ENCODE measurements around the gene DPP8.
"Not testable (repeated sequence)": the region's sequence is repeated elsewhere in the genome, so short reads cannot be mapped to it uniquely, and the experiment has no call there.

DPP8 gene

DNA sequence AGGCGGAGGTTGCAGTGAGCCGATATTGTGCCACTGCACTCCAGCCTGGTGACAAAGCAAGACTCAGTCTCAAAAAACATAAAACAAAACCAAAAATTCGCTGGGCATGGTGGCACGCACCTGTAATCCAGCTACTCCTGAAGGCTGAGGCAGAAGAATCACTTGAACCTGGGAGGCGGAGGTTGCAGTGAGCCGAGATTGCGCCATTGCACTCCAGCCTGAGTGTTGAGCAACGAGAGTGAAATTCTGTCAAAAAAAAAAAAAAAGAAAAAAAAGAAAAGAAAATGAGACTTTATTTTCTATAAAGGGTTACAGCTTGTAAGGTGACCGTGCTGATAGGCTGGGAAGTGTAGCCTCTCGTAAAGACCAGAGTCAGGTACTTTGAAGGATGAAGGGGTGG lies 6.7 kb upstream of the DPP8 start:
- DNase-seq: no peak

DNA sequence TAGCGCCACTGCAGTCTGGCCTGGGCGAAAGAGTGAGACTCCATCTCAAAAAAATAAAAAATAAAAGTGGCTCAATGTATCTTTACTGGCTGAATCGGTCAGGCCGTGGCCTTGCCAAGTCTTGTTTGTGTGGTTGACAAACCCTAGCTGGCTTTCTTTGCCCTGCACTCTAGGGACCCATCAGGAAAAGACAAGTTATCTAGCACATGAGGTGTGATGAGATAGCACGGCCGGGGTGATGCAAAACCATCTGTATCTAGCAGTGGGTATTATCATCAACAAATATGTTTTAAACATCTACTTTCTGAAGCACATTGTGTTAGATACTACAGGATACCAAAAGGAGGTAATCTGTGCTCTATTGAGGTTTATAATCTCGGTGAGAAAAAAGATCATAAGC lies 3.9 kb upstream of the DPP8 start:
- DNase-seq: no peak

DNA sequence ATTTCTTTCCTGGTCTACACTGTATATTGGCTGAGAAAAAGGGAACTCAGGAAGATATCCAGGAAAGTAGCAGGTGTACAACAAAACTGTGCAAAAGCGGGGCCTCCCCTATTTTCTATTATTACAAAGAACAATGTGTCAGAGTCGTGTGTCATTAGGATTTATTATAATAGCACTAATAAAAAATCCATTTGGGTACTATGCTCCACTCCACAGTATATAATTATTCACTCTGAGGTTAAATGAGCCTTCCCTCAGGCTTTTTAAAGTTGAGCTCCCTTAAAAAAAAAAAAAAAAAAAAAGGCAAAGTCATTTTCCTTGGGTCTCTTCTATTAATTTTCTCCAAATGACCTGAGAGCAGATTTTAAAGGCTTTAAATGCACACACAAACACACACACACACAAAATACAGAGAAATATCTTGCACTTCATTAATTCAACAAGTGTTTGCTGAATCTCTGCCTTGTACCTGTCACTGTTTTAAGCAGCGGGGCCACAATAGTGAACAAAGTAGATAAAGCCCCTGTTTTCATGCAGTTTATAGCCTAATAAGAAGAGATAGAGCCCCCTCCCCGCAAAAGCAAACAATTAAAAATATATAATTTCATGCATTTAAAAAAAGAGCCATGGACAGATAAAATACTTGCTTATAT lies 1.3 kb upstream of the DPP8 start:
- no peak for DNase-seq

DNA sequence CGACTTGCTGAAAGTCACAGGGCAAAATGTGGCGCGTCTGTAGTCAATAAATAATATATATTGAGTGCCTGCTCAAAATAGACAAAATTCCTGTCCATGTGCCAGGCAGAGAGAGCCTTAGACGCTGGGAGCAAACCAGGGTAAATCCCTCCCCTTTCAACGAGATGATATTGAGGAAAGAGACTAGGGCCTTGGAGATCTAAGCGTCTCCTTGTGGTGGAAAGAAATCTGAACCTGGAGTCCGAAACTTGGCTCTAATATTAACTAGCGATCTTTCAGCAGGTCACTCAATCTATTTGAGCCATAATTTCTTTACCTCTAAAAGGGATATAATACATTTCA lies 348 bp upstream of the DPP8 start:
- DNase-seq: no peak

DNA sequence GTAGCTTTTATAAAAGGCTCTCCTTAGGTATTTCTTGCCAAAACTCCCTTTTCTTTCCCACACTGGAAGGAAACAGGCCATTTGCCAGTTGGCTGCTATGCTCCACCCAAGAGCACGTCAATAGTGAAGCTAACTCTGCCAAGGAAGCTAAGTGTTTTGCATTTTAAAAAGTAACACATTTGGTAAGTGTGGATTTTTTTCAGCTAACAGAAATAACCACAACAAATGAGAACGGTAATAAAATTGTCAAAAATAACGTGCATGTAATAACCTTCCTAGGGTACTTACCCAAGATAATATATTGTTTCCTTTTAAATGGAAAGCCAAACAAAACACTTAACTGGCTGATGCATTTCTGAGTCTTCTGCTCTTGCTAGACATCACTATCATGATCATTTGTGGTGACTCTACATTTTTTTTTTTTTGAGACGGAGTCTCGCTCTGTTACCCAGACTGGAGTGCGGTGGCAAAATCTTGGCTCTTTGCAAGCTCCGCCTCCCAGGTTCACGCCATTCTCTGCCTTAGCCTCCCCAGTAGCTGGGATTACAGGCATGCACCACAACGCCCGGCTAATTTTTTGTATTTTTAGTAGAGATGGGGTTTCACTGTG lies 4.6 kb downstream of the DPP8 start:
- peak in 5 of 14 donors; percentile 4 to 28 (median 9) for DNase-seq

DNA sequence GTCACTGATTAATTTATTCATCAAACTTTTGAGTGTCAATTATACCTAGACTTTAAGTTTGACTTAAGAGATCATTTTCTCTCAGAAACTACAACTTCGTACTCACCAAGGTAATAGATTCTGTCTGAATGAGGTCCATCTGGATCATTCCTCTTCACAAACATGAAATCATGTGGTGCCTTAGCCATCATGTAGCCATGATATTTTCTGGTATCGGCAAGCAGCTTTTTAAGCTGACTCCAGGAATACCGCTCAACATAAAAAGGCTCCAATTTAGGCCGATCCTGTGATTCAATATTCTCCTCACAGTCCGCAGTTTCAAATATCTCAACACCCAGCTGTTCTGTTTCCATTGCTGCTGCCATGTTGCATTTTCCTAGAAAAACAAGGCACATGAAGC lies 5.3 kb downstream of the DPP8 start:
- no peak for DNase-seq

DNA sequence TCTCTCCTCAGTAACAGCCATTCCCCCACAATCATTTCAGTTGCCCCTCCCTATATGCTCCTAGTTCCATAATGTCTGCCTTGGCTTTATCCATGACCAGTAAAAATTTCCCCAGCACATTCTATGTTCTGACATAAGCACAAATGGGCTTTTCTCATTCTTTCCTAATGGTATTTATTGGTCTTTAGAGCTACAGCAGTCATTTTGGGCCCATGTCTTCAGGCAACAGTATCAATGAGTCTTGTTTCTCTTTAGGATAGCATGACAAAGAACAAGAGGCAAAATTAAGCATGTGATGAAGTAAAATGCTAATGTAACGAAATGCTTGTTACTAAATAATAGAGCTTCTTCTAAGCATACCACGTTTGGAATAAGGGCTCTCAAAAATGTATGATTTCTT lies 8.2 kb downstream of the DPP8 start:
- DNase-seq: no peak

DNA sequence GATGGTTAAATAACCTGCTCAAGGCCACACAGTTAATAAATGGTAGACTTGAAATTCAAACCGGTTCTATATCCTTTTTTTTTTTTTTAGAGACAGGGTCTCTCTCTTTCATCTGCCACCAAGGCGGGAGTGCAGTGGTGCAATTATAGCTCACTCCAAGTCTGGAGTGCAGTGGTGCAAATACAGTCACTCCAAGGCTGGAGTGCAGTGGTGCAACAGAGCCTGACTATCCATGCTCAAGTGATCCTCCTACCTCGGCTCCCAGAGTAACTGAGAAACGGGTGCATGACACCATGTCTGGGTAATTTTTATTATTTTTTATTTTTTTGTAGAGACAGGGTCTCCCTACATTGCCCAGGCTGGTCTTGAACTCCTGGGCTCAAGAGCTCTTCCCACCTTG lies 23.4 kb downstream of the DPP8 start:
- DNase-seq: no peak

DNA sequence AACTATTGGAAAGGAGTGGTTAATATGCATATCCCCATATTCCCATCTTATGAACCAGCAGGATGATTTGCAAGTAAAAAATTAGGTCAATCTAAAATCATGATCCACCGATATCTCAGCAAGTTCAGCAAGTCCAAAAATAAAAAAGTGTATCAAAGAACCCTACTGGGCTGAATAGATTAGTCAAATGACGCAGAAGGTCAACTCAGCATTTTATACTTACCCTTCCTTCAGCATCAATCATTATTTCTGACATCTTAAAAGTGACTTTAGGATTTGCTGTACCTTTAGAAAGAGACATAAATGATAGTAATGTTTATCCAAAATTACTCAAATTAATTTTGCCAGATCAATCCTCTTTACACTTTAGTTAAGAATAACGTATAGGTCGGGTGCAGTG lies 32.6 kb downstream of the DPP8 start:
- DNase-seq: no peak

DNA sequence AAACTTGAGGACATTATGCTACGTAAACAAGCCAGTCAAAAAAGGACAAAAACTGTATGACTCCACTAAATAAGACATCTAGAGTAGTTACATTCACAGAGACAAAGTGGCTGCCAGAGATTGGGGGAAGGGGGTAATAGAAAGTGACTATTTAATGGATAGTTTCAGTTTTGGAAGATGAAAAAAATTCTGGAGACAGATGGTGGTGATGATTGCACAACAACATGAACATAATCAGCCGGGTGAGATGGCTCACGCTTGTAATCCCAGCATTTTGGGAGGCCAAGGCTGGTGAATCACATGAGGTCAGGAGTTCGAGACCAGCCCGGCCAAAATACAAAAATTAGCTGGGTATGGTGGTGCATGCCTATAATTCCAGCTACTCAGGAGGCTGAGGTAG lies 40.6 kb downstream of the DPP8 start:
- no peak for DNase-seq

DNA sequence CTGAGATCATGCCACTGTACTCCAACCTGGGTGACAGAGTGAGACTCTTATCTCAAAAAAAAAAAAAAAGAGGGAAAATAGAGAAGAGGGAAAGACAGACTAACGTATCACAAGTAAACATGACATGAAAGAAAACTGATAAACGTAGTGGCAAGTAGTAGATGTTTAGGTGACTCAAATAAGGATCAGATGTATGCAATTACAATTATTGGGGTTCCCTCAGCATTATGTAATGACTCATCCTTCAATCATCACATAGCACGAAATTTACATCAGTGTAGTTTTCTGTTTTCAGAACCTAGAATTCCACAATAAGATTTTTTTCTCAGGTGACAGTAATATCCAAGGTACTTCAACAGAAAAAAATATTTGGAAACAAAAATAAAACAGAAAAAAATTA lies 46.6 kb downstream of the DPP8 start:
- DNase-seq: no peak

DNA sequence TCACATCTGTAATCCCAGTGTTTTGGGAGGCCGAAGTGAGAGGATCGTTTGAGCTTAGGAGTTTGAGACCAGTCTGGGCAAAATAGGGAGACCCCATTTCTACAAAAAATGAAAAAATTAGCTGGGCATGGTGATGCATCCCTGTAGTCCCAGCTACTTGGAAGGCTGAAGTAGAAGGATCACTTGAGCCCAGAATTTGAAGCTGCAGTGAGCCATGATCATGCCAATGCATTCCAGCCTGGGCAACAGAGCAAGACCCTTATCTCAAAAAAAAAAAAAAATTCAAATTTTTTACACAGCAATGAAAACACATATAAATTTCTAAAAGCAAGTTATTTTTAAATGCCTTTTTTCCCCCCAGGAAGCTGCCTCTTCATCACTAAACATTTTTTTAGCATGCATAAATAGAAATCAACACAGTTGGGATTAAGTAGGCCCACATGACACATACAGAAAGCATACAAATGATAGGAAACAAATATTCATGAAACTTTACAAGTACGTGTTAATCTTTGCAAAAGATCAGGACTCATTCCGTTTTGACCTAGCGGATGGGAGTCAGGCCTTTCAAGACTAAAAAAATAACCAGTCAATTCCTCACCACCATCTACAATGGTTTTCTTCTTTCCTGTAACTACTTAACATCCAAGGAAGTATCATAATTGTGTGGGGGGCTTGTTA lies 49.1 kb downstream of the DPP8 start:
- no peak for DNase-seq

DNA sequence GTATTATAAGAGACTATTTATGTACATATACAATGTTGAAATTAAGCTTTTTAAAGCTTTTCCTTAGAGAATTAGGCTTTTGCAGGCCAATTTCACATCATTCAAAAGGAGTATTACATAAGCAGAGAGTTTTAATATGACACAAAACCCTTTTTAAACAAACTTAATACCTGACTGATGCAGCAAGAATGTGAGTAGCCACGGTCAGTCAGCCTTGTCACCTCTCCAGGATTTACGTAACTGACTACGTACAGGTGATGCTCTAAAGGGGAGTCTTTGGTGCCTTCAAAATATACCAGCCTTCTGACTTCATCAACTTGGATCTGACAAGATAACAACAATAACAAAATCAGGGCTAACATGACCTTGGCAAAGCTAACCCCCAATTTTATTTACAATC lies 50.6 kb downstream of the DPP8 start:
- DNase-seq: no peak

DNA sequence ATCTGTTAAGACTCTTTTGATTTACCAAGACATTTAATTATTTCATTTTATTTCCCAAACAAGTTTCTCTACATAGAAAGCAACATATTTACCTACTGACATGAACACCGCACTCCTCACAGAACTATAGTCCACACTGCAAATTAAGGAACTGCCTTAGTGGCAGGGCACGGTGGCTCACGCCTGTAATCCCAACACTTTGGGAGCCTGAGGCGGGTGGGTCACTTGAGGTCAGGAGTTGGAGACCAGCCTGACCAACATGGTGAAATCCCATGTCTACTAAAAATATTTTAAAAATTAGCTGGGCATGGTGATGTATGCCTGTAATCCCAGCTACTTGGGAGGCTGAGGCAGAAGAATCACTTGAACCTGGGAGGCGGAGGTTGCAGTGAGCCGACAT lies 54.4 kb downstream of the DPP8 start:
- DNase-seq: not testable (repeated sequence)

DNA sequence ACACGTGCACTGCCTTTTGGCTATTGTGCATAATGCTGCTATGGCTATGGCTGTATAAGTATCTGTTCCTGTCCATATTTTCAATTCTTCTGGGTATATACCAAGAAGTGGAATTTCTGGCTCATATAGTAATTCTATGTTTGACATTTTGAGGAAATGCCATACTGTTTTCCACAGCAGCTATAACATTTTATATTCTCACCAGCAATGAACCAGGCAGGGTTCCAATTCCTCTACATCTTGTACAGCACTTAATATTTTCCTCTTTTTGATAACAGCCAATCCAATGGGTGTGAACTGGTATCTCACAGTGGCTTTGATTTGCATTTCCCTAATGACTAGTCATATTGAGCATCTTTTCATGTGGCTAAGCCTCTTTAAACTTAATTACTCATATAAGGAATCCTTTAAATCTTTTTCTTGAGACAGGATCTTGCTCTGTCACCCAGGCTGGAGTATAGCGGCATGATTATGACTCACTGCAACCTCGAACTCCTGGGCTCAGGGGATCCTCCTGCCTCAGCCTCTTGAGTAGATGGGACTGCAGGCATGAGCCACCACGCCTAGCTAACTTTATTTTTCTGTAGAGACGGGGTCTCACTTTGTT lies 56.6 kb downstream of the DPP8 start:
- no peak for DNase-seq

DNA sequence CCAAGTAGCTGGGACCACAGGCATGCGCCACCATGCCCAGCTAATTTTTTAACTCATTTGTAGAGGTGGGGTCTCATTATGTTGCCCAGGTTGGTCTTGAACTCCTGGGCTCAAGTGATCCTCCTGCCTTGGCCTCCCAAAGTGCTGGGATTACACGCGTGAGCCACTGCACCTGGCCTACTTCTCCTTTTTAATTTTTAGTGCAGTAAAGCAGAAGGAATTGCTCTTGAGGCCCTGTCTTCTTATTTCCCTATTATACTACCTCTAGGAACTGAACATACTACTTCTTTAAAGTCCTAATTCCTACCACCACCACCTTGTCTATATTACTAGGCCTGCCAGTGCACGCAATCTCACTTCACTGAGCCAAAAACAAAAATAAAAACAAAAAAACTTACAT lies 62.2 kb downstream of the DPP8 start:
- DNase-seq: not testable (repeated sequence)

DNA sequence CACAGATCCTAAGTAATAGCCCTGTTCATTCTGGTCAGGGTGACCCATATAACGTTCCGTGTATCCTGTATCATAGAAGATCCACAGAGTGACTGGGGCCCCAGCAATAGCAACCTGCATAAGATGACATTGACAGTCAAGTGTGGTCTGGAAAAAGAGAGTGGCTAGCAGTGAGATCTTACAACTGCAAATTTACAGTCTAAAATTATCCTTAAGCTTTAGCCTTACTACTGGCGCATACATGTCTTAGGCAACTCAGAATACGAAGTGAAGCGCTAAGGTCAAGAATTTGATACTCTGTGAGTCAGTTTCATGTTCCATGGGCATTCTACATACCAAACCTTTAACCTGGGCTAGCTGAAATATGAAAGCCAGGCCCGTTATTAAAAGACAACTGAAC lies 65.5 kb downstream of the DPP8 start:
- DNase-seq: no peak

DNA sequence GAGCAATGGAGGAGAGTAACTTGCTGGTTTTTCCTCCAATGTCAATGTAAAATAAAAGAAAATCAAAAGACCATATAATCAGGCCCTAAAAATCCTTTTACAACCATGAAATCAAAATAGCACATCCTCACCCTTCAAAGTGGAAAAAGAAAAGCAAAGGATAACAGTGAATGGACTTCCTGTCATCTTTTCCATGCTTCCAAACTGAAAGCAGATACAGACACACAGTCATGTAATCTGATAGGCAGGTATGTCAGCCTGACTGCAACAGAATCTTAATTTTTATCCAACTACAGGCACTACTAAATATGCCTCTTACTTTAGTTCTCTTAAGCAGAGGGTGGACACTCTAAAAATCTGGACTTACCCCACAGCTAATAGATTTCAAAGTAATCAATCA lies 66.9 kb downstream of the DPP8 start:
- DNase-seq: no peak

DNA sequence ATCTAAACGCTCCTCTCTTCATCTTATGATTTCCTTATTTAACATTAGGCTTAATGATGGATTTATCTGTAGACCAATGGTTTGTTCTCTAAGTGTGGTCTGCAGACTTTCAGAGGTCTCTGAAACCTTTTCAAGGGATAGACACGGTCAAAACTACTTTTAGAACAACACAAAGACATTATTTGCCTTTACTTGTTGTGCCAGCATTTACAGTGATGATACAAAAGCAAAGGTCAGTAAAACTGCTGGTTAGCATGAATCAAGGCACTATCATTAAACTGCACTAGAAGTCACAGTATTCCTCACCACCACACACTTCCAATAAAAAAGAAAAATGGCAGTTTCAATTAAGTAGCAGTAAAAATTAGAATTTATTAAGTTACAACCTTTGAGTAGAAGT lies 70.3 kb downstream of the DPP8 start:
- no peak for DNase-seq

DNA sequence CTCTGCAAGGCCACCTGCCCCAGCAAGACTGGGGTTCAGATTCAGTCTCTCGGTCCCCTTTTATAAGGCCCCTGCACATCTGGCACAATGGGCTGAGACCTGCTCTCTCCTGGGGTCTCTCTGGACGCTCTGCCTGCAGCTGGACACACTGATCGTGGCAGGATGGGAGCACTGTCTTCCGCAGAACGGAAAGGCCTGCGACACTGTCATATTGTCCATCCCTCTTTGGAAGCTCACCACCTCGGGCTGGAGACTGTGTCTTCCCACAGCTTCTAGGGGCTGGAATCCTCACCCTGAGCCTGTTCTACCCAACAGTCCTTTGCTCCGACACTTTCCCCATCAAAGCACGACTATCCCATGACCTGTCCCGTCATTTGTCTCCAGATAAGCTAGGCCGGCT lies 83.3 kb downstream of the DPP8 start:
- DNase-seq: no peak

DNA sequence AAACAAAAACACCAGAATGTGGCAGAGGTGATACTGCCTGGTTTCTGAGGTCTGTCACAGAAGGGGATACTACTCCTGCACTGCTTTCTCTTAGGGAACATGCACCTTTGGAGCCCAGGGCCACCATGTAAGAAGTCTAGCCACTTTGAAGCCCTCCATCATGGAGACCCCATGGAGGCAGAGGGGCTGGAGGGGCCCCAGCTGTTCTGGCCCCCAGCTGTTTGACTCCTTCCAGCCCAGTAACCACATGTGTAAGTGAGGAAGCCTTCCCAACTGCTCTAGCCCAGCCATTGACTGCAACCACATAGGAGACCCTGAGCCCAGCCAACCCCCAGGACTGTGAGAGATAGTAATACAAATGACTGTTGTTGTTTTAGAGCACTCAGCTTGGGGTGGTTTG lies 85.8 kb downstream of the DPP8 start:
- no peak for DNase-seq

DNA sequence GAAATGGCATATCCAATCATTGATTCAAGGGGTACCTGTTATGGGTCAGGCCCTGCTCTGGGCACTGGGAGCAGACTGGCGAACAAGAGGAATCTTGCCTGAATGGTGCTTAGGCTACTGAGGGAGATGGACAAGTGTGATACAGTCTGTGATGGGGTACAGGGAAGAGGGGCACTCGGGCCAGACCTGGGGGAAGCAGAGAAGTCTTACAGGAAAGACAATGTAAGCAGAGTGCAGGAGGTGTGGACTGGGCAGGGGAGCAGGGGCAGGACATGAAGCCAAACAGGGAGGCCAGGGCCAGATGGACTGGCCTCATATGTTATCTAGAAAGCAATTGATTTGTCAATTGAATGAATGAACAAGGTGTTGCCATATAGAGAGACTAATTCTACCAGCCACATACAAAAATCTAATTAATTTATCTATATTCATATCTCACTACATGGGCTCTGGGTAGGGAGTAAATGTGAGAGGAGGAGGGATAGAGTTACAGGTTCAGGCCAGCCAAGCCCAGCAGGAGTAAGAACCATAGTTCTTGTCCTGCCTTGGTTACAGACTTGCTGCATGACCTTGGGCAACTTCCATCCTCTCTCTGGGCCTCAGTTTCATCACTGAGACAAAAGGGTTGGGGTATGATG lies 91.2 kb downstream of the DPP8 start:
- DNase-seq: no peak

DNA sequence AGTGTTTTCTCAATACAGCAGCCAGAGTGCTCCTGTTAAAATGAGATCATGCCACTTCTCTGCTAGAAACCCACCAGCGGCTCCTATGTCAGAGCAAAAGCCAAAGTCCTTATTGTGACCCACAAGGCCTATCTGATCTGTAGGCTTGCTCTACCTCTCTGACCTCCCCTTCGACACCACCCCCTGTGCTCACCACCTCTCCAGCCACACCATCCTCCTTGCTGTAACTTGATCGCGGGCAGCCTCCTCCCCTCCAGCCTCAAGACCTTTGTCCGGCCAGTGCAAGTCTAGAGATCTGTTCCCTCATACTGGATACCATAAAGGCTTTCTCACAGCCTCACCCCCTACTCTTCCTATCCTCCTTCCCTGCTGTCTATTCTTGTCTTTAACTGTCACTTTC lies 92.8 kb downstream of the DPP8 start:
- no peak for DNase-seq

Data from C1 segment of cervical spinal cord (tissue), 14 donors.